RCC 7860 (cell line): ENCODE measurements around the gene TCF23.
A peak's percentile ranks its signal among the peaks of the same experiment; 100 is the strongest.
"Not testable (repeated sequence)": the region's sequence is repeated elsewhere in the genome, so short reads cannot be mapped to it uniquely, and the experiment has no call there.

Experiments used
- DNase-seq: peaks from one replicate; pipeline ENCODE4 v3.0.0-alpha.2; 2015; ENCODE audit warnings: low spot score
- FAIRE-seq: peaks from 2 replicates; lab custom pipeline; 2012; peaks lifted over from hg19 to GRCh38; lab: Jason Lieb, UNC

The TCF23 gene

DNA sequence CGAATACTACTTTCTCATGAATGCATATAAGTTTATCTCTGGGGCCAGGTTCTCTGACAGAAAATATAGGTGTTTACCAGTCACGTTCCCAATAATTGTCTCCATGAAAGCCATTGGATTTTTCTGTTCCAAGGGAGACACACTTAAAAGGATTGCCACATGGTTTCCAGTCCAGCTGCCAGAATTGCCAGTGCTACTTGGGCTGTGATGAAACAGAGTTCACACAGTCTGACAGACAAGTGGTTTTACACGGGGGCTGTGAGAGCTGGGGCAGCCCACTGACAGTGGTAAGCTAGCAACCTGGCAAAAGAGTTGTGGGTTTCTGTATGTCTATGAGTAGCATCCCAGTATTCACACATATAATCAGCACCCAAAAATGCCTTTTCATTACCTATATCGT, 35.3 kb downstream of the TCF23 start:
- FAIRE-seq (no peak), DNase-seq (no peak)

DNA sequence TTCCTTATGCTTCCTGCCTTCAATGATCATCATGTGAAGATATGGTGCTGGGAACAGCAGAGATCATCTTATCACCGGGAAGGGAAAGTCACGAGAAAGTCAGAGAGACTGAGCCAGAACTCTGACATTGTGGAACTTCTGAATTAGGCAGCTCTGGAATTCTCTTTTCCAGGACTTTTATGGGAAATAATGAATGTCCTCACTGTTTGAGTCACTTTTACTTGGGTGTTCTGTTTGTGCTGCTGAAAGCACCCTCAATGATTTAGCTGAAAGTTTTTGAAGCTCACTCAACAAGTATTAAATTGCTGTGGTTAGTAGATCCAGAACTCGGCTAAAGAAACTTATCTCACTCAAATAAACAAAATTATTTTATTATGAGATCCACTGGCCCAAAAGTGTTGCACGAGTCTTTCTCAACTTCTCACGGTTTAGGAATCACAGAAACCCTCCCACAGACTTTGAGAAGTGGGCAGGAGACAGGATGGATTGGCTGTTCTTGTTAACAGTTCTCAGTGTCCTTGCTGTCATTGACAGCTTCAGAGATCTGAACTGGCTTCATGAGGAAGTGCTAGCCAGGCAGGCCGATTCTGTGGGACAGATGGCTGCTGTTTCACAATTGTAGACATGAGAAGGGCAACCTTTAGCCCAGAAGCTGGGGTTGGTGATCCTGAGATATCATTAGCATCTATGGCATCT, 36.7 kb downstream of the TCF23 start:
- no peak for FAIRE-seq
- DNase-seq, result no peak

DNA sequence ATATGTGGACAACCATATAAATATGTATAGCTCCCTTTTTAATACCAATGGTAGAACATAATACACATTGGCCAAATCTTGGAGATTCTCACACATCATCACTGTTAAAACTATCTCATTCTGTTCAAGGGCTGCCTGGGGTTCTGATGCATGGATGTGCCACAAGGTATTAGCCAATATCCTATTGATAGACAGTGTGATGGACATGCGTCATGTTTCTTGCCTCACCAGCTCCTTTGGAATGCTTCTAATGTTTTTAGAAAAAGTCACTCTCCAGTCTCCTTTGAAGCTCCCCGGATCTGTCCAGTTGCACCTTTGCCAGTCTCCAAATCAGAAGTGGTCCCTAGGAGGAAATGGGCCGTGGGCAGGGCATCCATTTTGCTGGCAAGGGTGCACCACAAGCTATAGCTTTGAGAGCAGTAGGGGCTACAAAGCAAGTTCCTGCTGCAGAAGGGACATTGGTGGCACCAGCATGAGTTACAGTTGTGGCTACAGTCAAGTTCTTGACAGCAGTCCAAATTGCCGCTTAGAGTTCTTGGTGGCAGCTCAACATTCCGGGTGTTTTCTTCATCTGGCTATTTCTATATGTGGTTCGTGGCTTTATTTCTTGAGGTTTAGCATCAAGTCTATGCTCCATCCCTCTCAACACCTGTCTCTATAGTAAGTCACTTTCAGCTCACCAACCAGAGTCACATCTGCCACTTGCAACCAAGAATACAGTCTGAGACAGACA, 38.0 kb downstream of the TCF23 start:
- no peak for FAIRE-seq

DNA sequence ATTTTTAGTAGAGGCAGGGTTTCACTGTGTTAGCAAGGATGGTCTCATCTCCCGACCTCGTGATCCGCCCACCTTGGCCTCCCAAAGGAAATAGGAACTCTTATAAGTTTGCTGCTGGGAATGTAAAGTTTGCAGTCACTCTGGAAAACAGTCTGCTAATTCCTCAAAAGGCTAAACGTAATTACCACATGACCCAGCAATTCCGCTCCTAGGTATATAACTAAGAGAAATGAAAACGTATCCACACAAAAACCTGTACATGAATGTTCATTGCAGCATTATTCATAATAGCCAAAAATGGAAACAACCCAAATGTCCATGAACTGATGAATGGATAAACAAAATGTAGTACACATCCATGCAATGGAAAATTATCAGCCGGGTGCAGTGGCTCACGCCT, 41.2 kb downstream of the TCF23 start:
- DNase-seq (no peak), FAIRE-seq (no peak)

More for the DNA sequence above, 38.0 kb downstream of the TCF23 start:
- no peak for DNase-seq

DNA sequence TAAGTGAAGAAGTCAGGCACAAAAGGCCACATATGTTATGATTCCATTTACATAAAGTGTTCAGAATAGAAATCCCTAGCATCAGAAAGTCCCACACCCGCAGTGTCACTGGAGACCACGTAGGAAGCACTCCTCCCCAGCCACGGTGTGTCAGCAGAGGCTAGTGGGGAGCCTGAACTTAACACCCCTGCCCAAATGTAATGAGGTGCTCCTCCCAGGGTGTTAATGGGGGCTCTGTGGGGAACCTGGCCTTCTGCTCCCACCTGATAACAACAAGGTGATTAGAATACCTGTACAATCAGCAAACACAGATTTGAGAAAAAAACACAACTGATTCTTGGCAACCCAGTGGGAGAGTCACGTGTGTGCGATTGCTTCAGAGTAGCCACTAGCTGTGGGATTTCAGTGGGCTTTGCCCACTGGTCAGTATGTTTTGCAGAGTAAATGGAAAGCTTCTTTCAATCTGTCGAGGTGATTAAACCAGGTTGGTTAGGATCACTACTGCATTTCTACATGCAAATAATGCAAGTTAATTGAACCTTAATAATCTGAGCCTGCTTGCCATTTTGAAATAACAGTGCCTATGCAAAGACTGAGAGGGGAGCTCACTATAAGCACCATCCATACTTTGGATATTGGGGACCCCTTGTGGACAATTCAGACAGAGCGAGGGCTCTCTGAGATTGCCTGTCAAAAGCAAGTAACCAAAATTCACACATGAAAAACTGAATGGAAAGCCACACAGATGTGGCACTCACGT, 42.4 kb downstream of the TCF23 start:
- no peak for FAIRE-seq
- peak; percentile 33 for DNase-seq

DNA sequence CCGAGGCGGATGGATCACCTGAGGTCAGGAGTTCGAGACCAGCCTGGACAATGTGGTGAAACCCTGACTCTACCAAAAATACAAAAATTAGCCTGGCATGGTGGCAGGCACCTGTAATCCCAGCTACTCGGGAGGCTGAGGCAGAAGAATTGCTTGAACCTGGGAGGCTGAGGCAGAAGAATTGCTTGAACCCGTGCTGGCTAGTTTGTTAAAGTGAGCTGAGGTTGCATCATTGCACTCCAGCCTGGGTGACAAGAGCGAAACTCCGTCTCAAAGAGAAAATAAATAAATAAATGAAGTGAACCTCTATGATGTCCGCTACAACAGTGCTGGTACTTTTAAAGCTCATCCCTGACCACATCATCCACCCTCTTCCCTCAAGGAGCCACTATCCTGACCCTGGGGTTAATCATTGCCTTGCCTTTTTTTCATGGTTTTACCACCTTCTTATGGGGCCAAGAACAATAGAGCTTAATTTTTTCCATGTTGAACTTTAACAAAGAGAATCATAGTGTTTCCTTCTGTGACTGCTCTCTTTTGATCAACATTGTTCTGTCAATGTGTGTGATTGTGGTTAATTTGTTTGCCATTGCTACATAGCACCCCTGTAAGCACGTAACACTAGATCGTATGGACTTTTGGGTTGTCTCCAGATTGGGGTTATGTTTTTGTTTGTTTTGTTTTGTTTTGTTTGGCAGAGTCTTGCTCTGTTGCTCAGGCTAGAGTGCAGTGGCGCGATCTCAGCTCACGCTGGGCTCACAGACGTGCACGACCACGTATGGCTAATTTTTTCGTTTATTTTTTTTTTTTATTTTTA, 45.9 kb downstream of the TCF23 start:
- DNase-seq, result no peak
- FAIRE-seq, result peak; percentile 8

DNA sequence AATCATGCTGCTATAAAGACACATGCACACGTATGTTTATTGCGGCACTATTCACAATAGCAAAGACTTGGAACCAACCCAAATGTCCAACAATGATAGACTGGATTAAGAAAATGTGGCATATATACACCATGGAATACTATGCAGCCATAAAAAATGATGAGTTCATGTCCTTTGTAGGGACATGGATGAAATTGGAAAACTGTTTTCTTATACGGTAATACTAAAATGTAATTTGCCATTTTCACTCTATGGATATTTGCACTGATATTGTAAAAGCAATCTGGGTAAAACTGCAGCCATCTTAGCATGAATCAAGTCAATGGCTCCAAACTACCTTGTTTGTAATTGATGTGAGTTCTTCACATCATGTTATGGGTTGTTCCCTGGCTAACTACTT, 47.0 kb downstream of the TCF23 start:
- FAIRE-seq, DNase-seq: not testable (repeated sequence)

DNA sequence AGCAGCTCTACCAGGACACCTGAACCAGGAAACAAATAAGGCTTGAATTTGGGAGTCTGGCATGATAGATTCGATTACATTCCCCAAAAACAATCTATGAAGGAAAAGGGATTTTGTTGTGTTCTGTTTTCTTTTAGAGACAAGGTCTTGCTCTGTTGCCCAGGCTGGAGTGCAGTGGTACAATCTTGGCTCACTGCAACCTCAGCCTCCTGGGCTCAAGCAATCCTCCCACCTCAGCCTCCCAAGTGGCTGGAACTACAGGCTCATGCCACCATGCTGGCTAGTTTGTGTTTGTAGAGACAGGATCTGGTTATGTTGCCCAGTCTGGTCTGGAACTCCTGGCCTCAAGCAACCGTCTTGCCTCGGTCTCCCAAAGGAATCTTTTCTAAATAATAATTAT, 49.3 kb downstream of the TCF23 start:
- DNase-seq, FAIRE-seq: not testable (repeated sequence)

DNA sequence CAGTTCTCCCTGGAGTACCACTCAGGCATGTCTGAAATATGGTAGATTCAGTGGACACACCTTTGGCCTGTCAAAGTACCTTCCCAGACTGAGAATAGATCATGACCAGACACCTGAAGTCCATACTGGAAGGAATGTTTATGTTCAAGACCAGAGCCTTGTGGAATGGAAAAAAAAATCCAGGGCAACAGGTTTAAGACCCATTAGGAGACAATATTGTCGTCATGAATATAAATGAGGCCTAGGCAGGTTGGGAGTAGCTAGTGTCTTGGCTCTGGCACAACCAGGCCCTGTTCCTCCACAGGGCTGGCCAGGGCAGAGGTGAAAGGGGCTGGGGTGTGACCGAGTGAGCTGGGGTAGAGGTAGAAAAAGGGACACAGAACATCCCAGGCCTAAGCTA, 49.8 kb downstream of the TCF23 start:
- FAIRE-seq (no peak), DNase-seq (no peak)

DNA sequence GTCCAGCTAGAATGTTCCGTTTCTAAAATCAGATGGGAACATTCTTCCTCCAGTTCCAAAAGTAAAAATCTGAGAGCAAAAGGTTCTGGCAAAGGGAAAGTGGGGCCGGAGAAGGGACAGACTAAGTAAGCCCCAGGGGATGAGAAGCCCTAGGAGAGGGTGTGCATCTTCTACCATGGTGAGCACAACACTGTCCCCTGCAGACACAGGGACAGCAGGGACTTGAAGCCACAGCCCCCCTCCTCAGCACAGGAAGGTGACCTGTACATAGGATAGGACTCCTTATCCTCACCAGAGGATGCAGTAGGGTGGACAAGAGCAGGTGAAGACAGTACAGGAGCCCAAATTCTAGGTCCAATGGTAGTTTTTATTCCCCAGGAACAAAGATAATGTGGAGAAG, 50.4 kb downstream of the TCF23 start:
- DNase-seq (no peak), FAIRE-seq (no peak)

DNA sequence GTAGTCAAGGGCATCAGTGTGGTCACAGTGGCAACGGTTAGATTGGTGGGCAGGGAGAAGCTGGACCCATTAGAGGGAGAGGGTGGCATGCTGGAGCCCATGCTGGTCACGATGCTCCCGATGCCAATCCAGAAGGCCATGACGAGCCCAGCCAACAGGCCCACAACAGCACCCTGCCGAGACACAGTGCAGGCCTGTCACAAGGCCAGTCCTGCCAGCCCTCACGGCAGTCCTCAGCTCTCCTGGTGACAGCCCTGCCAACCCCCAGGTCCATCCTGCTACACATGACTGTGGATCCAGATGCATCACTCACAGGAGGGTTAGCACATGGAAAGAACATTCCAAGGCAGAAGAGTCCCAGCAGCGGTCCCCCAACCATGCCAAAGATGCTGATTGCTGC, 52.9 kb downstream of the TCF23 start:
- DNase-seq, result no peak
- FAIRE-seq, result no peak

DNA sequence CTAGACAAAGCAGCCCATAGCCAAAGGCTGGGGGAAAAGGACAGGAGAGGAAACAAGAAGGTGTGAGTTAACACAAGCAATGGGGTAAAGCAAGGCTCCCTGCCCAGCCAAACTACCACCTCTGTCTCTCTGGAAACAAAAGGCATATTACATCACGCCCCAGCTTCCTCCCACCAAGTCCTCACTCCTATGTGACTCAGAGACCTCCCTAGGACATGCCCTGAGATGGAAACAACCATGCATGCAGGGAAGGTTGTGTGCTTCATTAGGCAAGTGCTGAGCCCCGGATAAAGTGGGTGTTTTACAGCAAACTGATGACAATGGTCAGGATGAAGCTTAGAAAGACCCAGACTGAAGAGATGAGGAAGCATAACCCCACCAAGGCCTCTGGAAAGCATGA, 54.0 kb downstream of the TCF23 start:
- FAIRE-seq (no peak), DNase-seq (no peak)

DNA sequence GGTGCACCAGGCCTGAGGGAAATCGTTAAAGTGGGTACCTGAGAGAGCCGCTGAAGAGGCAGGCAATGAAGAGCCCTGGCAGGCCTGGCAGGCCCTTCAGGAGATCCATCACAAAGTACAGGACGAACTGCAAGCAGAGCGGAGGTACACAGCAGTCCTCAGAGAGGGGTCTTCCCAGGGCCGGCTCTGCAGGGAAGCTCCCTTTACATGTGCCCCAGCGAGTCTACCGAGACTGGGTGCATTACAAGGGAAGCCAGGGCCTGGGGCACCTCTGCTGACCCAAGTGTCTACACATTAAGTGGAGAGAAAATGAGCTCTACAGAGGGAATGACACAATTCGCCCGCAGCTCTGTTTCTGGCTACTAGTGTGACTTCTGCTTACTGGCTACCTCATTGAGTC, 54.9 kb downstream of the TCF23 start:
- DNase-seq (no peak), FAIRE-seq (no peak)

DNA sequence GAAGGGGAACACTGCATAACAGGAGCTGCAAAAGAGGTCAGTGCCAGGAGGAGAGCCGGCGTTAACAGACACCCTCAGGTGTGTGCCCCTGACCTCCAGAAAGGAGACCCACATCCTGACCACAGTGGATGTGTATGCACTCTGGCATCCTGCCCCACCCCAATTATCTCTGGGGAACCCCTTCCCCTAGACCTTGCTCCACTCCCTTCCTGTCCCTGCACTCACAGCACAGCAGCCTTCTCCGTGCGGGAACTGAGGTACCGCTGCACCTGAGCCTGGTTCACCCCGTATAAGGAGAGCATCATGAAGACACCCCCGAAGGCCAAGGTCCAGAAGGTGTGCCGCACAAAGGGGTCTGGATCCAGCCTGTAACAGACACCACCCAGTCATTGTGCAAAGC, 55.8 kb downstream of the TCF23 start:
- FAIRE-seq (no peak), DNase-seq (no peak)

DNA sequence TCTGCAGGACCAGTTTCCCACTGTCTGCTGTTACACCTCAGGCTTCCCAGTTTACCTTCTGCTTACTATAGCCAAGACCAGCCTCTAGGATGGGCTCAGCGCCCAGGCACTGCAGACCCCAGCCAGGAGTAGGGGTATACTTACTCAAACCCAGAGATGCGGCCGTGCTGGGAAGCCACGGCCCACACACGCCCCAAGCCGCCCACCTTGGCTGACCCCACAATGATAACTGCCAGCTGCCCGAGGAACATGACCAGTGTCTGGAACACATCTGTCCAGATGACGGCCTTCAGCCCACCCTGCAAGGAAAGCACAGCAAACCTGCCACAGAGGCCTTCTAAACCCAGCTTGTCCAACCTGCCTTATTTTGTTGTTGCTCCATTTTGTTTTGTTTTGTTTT, 56.4 kb downstream of the TCF23 start:
- DNase-seq (no peak), FAIRE-seq (no peak)

DNA sequence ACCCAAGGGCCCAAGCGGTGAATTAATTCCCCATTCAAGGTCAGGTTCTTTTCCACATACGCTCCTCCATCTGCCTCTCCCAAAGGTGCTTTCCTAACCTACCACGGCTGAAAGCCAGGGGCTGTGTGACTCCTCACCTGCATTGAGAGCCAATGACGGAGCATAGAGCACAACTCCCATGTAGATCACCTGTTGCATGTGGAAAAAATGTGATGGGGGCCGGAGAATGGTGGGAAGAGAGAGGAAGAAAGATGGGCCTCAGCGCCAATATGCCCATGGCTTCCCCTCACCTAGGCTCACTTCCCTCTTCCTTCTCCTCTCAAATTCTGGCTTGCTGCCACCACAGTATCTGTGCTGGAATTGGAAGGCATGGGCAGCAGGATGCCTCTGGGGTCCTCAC, 57.5 kb downstream of the TCF23 start:
- DNase-seq, result no peak
- no peak for FAIRE-seq
